G401.6 (cell line): ENCODE data around the gene CHPF.

Experiments used
- FAIRE-seq: peaks from 2 replicates; lab custom pipeline; 2012; peaks lifted over from hg19 to GRCh38; lab: Jason Lieb, UNC

CHPF gene

DNA sequence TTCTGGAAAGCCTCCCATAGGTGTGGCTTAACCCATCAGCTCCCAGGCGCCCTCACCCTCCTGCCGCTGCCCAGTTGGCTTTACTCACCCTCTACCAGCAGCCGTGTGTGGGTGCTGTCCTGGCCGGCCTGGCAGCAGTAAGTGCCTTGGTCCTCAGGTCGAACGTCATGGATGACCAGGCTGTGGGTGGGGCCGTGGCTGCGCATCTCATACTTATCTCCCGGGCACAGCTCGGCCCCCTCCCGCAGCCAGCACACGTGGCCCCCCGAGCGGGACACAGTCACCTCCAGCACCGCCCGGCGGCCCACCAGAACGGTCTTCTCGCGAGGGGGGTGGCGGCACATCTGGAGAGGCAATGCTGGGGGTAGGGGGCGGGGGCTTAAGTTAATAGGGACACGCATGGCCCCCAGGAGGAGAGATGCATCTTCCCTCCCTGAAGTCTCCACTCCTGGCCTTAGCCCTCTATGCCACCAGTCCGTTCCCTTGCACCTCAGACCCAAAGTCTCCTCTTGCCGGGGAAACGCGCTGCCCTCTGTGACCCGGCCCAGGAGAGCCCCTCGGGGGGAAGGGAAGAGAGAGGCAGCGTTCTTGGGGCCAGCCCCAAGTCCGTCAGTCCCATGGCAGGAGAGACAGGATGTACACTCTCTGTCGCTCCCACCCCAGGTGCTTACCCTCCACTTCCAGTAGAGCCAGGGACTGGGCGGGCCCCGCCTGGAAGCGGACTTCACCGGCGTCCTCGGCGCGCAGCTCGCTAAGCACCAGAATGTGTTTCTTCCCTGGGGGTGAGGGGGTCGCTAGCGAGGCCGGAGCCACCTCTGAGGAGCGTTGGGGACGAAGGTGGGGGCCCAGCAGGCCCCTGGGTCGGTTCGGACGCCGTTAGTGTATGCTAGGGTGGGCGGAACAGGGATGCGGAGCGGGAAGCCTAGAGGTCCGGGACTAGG is 8.1 kb upstream of the CHPF start:
- FAIRE-seq: no peak

DNA sequence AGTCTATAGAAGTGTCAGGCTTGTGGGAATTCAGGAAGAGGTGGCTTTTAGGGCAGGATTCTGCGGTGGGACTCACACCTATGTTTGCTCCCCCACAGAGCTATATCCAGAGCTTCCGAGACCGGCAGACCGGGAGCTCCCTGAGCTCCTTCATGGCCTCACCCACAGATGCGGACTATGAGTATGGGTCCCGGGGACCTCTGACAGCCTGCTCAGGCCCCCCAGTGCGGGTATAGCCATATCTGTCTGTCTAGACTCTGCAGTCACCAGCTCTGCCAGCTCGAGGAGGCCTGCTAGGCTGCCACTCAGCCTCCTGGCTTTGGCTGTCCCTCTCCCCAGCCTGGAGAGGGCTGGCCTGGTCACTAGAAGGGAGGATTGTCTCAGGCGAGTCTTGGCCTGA is 6.0 kb upstream of the CHPF start:
- FAIRE-seq: no peak

DNA sequence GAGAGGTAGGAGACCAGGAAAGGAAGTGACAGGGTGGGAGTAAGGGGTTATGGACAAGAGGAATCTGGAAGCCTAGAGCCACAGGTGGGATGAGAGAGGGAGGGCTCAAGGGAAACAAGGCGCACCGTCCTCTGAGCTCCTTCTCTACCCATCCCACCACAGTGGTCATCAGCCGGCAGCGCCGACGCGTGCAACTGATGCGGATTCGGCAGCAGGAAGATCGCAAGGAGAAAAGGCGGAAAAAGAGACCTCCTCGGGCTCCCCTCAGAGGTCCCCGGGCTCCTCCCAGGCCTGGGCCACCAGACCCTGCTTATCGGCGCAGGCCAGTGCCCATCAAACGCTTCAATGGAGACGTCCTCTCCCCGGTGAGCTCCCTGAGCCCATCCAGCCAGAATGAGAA is 5.4 kb upstream of the CHPF start:
- FAIRE-seq: no peak

DNA sequence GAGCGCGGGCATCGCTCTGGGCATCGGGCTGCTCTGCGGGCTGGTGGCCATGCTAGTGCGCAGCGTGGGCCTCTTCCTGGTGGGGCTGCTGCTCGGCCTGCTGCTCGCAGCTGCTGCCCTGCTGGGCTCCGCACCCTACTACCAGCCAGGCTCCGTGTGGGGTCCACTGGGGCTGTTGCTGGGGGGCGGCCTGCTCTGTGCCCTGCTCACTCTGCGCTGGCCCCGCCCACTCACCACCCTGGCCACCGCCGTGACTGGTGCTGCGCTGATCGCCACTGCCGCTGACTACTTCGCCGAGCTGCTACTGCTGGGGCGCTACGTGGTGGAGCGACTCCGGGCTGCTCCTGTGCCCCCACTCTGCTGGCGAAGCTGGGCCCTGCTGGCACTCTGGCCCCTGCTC is 4.0 kb upstream of the CHPF start:
- no peak for FAIRE-seq

DNA sequence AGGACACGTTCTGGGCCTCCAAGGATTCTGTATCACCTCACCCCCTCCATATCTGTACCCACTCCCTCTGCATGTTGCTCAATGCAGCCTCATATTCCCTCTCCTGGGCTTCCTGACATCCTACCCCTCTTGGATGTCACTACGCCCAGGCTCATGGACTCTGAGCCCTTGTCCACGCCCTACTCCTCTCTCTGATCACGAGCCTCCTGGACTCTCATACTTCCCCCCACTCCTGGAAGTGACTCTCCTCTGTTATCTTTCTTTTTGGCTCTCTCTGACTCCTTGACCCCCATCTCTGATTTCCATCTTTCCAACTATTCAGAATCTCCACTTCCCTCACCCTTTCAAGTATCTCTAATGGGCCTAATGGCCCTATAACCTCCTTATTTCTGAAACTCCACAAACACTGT is 2.3 kb upstream of the CHPF start:
- FAIRE-seq: no peak

DNA sequence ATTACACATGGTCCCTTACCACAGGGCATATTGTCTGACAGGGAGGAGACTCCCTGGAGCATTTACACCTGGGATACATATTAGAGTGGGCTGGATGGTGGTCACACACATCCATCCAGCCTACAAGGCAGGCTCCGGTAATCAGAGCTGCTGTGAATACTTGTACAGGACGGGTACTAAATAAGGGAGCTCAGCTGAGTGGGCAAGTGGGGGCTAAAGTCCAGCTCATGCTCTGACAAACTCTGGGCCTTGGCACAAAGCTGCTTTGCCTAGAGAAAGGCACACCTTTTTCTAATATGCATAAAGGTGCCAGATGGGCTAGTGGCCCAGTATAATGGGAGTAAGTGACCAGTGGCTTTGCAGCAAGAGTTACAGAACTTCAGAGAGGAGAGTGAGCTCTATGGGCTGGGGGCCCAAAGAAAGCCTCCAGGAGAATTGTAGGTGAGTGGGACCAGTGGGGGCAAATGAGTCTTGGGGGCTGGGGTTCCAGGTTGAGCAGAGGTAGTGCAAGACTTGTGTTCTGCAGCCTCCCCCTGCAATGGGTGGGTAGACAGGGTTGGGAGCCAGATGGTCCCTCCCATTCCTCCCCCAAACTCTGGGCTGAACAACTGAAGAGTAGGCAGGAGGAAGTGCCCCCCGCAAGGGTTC is 1.8 kb upstream of the CHPF start:
- no peak for FAIRE-seq

DNA sequence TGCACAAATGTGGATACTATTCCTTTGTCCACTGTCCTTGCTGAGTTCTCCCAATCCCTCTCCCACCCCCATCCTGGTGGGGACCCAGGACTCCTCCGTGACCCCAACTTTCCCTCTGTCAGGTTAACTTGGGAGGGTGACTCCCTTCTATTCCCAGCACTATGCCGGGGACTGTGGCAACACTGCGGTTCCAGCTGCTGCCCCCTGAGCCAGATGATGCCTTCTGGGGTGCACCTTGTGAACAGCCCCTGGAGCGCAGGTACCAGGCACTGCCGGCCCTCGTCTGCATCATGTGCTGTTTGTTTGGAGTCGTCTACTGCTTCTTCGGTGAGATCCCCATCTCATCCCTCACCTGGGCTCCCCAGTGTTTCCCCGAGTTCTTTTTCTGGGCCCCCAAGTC is 958 bp upstream of the CHPF start:
- FAIRE-seq: no peak

DNA sequence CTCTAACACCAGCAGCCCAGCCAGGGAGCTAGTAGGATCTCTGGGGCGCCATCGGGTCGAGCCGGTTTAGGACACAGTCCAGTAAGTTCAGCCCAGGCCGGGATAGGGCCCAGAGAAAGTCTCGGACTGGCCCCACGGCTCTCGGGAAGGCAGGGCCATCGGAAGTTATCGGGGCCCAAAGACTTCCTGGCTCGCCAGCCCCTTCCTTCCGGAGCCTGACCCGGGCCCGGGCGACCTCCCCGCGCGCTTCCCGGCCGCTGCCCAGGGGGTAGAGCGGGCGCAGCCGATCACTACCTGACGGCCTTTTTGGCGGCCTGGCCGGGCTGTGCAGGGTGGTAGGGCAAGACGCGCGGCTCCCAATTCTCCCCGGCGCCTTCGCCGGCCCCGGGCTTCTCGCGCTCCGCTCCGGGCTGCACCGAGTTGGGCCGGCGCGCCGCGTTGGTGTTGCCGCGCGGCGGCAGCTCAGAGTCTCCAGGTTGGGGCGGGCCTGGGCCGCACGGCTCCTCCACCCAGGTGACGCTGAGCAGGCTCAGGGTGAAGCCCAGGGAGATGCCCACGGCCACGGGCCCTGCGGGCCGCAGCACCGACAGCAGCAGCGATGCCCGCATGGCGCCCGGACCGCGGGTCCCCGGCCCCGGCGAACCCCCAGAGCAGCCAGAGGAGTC is 546 bp downstream of the CHPF start:
- no peak for FAIRE-seq

DNA sequence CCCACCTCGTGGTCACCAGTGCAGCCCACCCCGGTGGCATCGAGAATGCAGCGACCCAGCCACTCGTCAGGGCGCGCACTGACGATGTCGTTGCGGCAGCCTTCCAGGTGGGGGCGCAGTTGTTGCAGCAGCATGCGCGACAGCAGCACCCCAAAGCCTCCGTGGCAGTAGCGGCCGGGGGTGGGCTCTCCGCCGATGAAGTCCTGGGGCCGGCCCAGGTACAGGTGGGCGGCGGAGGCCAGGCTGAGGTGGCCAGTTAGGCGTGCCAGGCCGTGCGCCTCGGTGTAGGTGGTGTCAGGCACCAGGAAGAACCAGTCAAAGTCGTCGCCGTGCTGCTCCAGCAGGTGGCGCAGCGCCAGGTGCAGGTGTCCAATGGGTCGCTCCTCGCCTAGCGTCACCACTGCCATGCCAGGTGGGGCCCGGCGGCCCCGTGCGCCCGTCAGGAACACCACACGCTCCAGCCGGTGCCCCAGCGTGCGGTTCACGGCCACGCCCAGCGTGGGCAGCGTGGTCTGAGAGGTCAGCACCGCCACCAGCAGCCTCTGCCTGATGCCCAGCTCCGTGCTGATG is 1.9 kb downstream of the CHPF start:
- no peak for FAIRE-seq

DNA sequence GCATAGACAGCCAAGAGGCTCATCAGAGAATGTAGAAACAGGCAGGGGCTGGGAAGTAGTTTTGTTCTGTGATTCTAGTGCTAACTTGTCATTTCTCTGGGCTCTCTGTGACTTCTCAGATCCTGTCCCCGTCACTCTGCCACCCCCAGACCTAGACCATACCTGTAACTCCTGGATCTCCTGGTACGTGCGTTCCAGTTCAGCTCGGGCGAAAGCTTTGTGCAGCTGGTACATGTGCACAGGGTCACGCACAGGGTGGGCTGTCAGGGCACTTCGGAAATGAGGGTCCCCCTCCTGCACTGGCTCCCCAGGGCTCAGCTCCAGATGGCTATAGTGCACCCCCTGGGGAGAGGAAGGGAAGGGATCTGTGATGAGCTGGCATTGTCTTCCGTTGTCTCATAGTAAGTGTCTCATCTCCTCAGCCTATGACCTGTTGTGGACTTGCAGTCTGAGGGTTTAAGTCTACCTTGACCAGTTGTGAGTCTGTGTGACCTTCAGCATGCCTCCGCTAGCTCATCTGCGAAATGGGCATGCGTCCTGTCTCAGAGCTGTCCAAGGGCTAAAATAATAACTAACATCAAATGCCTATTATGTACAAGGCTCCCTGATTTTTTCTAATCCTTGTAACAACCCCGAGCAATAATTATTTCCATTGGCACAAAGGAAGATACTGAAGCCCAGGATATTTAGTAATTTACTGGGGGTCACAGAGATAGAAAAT is 2.7 kb downstream of the CHPF start:
- no peak for FAIRE-seq

DNA sequence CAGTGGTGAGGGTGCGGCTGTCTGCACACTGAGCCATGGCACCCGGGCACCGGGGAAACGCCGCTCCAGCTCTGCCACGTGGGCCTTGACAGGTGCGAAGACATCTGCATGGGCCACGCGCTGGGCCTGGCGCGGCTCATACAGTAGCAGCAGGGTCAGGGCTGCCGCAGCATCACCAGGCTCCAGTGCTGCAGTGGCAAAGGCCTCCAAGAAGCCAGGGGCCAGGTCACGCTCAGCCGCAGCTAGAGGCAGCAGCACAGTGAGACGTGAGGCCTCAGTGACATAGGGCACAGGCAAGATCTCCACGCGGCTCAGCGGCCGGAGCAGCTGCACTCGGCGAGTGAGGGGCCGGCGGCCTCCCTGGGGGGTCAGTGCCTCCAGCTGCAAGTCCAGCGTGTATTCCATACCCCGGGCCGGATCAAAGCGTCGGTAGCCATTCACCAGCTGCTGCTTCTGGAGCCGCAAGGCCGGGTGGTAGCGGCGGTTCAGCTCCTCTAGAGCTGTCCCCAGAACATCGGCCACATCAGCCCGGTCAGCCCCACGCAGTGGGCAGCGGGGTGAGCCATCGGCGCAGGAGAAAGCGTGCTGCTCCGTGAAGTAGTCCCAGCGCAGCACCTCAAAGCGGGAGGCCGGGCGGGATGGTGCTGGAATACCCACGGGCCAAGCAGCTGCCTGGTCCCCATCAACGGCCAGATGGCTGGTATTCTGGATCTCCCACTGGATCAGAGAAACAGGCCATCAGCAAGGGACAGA is 3.5 kb downstream of the CHPF start:
- no peak for FAIRE-seq

DNA sequence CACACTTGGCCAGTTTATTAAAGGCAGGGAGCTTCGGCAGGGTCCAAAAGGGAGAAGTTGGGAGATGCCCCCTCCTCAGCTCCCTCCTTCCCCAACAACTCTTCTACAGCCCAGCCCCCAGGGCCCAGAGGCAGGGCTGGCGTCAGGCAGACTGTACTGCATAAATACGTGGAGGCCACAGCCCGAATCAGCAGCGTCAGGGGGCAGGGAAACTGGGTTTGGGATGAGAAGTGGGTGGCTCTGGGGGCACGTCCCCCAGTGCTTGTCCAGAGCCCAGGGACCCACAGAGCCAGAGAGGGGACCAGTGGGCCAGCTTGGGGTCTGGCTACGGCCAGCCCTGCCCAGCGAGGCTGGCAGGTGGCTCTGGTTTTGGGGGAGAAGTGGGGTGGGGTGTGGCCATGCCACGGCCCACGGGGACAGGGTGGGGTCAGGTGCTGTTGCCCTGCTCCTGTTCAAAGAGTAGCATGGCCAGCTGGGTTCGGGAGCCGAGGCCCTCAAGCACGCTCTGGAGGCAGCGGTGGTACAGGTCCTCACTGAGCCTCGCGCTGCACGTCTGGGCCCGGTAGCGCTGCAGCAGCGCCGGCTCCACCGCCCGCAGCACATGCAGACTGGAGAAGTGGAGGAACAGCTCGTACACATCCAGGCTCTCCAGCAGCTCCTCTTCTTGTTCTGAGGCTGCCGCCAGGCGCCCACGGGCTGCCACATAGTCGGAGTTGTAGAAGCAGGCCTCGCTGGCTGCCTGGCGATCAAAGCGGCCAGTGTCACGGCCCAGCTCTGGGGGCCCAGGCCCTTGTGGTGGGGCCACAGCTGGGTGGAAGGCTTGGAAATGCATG is 4.4 kb downstream of the CHPF start:
- no peak for FAIRE-seq

DNA sequence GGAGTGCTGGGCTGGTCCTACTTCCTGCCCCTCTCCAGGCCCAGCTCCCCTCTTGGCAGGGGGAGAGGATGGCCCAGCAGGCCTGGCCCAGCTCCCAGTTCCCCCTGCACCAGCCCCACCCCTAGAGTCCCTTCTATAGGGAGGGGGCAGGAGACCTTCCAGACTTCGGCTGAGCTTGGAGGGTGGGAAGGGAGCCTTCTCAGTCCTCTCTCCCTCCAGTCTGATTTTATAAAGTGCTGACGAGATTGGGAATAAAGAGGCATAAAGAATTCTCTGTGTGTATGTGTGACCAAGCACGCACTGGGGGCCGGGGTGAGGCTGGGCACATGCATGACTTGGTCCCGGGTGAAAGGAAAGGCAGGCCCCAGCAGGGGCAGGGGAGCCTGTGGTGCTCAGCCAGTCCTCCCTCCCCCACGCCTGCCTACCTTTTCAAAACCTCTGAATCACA is 5.1 kb downstream of the CHPF start:
- no peak for FAIRE-seq

DNA sequence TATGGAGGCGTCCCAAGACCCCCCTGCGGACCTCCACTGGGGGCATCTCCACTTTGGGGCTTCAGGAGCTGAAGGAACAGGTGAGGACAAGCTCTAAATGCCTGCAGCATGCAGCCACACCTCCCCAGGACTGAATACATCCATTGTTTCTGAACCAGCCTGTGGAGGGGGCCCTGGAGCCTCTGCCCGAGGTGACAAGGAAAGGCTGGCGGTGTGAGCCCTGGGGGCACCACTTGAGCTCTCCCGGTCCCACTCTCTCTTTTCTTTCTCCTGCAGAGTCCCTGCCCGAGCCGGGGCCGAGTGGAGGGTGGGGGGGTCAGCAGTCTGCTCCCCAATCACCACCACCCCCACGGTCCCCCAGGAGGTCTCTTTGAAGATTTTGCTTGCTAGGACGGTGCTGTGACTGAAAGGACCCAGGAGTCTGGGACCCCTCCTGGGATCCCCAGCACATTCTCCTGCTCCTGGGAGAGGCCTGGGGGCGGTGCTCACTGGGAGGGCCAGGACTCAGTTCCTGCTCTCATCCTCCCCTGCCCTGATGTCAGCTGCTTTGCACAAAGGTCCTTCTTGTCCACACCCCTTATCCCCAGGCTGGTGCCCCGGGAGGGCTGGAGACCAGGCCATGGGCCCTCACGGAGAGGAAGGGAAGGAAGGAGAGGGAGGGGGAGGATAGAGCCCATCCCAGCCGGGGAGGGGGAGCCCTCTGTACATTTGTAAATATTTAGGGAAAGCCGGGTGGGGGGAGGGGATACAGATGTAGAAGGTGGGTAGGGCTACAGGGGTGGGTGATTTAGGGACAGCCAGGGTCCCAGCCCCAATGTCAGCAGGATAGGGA is 5.7 kb downstream of the CHPF start:
- no peak for FAIRE-seq

DNA sequence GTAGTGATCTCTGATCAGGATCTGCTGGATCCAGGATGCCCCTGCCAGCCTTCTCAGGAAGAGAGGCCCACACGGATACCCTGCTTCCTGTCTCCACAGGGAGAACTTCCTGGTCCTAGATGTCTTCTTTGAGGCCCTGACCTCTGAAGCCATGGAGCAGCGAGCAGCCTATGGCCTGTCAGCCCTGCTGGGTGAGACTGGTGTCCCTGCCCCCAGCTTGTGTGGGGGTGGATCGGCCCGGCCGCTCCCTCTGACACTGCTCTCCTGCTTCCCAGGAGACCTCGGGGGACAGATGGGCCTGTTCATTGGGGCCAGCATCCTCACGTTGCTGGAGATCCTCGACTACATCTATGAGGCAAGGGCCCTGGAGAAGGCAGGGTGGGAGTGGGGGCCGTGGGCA is 6.6 kb downstream of the CHPF start:
- FAIRE-seq: no peak

DNA sequence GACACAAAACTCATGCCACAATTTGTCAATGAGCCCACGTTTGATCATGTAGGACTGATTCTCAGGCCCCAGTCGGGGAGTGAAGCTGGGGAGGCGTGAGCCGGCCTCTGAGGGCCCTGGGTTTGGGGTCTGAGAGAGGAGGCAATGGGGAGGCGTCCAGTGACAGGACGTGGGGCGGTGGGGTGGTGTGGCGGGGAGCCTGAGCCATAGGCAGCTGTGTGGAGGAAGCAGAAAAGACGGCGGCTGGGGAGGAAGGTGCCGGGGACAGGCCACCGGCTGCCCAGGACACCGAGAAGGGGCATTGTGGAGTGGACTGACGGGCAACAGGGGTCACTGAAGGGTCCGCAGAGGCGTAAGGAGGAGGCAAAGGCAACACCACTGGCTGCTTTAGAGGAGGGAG is 7.2 kb downstream of the CHPF start:
- no peak for FAIRE-seq

DNA sequence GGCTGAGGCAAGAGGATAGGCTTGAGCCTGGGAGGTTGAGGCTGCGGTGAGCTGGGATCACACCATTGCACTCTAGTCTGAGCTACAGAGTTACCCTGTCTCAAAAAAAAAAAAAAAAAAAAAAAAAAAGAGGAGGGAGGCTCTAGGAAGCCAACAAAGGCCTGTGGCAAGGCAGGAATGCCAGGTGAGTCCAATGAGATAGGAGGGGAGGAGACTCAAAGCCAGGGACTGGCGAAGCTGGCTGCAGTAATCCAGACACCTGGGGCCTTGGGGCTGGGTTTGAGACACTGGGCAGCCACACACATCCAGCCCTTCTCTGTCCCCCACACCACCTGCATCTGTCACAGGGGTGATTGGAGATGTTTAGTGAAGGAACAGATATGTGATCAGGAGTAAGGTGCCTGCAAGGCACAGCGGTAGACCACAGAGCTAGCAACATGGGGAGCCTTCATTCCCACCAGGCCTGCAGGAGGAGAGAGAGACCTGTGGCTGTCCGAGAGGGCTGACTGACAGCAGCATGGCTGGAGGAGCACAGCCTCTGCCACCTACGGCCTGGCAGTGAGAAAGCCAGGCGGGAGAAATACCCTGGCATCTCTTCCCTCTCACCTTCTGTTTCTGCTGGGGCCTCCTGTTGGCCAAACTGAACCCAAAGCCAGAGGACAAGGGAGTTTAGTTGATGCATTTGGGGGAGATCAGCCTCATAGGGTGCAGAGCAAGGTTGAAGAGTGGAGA is 9.5 kb downstream of the CHPF start:
- FAIRE-seq: no peak

DNA sequence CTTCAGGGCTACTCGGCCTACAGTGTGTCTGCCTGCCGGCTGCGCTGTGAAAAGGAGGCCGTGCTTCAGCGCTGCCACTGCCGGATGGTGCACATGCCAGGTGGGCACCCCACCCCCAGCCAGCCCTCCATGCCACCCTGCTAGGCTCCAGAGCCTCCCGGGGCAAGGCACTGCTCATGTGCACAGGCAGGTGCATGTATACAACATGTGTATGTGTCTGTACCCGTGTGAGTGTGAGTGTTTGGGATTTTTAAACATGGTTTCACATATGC is 11.3 kb downstream of the CHPF start:
- no peak for FAIRE-seq
